ENCODE data around the gene TNFRSF8. TPM values are rescaled to one million over a fixed set of nuclear protein-coding genes. Genes with fewer than 3 reads are reported as not detected.

Gene TNFRSF8
- total RNA-seq, 1 donor = 0.09 TPM

DNA sequence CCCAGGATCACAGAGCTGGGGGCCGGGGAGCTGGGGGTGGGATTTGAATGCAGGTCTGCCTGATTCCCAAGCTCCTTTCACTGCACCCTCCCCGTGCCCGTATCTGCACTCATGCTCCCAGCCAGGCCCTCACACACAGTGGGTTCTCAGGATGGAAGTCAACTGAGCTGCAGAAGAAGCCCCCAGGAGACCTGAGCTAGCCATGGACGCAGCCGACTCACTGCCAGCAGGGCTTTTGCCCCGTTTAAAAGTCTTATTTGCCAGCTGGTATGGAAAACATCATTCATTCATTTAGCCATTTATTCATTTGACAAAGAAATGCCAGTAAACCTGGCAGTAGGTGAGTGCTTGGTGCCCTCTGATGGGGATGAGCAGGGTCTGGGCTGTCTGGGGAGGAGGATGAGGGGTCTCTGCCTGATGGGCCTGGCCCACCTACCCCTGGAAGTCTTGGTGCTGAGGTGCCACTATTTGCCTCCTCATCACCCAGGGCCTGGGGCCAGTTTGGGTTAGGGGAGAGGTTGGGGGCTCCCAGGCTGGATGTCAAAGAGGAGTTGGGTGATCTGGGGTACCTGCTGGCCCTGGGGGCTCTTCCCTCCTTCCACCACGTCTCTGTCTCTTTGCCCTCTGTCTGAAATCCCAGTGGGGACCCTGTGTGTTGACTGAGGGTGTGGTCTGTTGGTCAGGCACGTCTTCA, 106.5 kb downstream of the TNFRSF8 start:
- TF ChIP-seq CTCF (IDR thresholded peaks at IDR 0.05; ENCODE audit: insufficient read depth, low read length) = no peak
- no peak overlapping the region for H3K4me3 ChIP-seq (ENCODE audit: low read depth, low read length)
- no peak for DNase-seq (ENCODE audit: low read depth)

GRCh38 chr1:12170263-12170671, 107.2 kb downstream of the TNFRSF8 start:
- H3K4me3 ChIP-seq (ENCODE audit: low read depth, low read length) = no peak overlapping the region
- no peak for DNase-seq (ENCODE audit: low read depth)
- TF ChIP-seq CTCF (IDR thresholded peaks at IDR 0.05; ENCODE audit: insufficient read depth, low read length) = no peak

DNA sequence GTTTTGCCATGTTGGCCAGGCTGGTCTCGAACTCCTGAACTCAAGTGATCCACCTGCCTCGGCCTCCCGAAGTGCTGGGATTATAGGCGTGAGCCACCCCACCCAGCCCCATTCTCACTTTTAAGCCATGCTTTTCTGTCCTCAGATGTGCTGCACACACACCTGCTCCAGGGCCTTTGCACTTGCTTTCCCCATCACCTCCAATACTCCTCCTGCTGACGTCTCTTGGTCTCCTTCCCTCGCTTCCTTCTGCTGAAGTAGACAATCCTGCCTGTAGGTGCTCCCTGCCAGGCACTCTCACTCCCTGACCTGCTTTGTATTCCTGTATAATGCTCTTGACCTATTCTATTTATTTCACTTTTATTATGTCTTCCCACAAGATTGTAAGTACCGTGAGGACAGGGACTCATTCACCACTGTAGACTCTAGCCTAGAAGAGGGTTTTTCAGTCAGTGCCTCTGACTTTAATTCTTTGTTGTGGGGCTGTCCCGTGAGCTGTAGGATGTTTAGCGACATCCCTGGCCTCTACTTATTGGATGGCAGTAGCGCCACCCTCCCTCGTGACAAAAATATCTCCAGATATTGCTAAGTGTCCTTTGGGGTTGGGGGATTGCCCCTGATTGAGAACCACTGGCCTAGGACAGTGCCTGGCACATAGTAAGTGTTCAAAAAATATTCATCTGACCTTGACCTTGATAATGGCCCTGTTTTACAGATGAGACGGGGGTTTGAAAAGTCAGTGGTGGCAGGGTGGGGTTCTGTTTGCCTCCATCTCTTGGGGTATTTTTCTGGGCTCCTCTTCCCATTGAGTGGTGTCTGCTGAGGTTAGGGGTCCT, 108.3 kb downstream of the TNFRSF8 start:
- no peak for TF ChIP-seq CTCF (IDR thresholded peaks at IDR 0.05; ENCODE audit: insufficient read depth, low read length)
- H3K4me3 ChIP-seq (ENCODE audit: low read depth, low read length) = no peak overlapping the region
- DNase-seq (ENCODE audit: low read depth) = no peak

- no peak for DNase-seq (ENCODE audit: low read depth)
- H3K4me3 ChIP-seq (ENCODE audit: low read depth, low read length) = no peak overlapping the region
- TF ChIP-seq CTCF (IDR thresholded peaks at IDR 0.05; ENCODE audit: insufficient read depth, low read length) = no peak
Measured at GRCh38 chr1:12172042-12172851, 109.1 kb downstream of the TNFRSF8 start.

DNA sequence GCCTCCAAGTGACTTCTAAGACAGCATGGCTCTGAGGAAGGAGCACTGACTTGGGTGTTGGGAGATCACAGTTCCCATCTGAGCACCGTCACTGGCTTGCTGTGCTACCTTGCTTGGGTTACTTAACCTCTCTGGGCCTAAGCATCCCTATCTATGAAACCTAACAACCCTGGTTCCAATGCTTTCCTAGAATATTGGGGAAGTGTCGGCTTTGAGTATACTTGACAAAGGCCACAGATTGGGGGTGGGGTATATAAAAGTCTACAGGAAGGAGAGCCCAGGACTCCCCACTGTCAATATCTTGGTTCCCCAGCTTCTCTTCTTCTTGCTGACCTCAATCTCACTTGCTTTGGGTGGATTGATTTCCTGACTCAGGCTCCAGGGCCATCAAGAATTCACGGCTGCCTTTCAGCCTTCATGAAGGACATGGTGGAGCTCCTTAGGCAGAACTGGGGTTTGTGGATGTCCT, 110.0 kb downstream of the TNFRSF8 start:
- TF ChIP-seq CTCF (IDR thresholded peaks at IDR 0.05; ENCODE audit: insufficient read depth, low read length) = no peak
- no peak for DNase-seq (ENCODE audit: low read depth)
- no peak overlapping the region for H3K4me3 ChIP-seq (ENCODE audit: low read depth, low read length)

DNA sequence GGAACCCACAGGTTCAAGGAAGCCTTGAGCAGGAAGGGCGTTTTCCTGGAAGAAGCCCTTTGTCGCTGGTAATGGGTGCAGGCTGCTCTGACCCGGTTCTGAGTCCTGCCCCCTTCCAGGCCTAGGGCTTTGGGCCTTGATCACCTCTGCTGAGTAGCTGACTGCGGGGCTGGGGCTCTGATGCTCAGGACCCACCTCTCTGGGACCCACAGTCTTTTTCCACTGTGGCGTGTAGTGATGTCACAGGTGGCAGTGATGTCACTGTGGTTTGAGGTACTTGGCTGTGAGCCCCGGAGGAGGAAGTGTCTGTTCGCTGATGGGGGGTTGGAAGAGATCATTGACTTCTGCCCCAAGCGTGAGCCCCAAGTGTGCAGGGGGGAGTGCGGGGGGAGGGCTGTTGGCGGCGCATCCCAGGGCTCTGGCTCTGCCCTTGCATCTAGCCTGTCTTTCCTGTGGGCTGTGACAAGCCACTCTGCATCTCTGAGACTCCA, 110.6 kb downstream of the TNFRSF8 start:
- no peak for TF ChIP-seq CTCF (IDR thresholded peaks at IDR 0.05; ENCODE audit: insufficient read depth, low read length)
- DNase-seq (ENCODE audit: low read depth) = no peak
- no peak overlapping the region for H3K4me3 ChIP-seq (ENCODE audit: low read depth, low read length)

All from fibroblast of the aortic adventitia (primary cell).